SK-N-SH treated with all-trans-retinoic acid at 6 μM for 48 hours (cell line): ENCODE results near the gene ARHGAP11B.
"Not testable (repeated sequence)": the region's sequence is repeated elsewhere in the genome, so short reads cannot be mapped to it uniquely, and the experiment has no call there.

Experiments used
- CREB5 ChIP-seq: fragments of 250-450 bp; sonication (Bioruptor Pico); IDR thresholded peaks from 2 replicates; pipeline ENCODE4 v1.5.1; 2020; ENCODE audit warnings: low read depth, mild to moderate bottlenecking, moderate library complexity
- GLIS3 ChIP-seq: fragments of 250-450 bp; sonication (Bioruptor Pico); IDR thresholded peaks from 2 replicates; pipeline ENCODE4 v1.5.0; 2020; ENCODE audit warnings: mild to moderate bottlenecking, moderate library complexity
- ISL1 ChIP-seq: fragments of 250-450 bp; sonication (Bioruptor Pico); IDR thresholded peaks from 2 replicates; pipeline ENCODE4 v2.1.2; 2022; ENCODE audit warnings: mild to moderate bottlenecking, moderate library complexity
- PATZ1 ChIP-seq: fragments of 250-450 bp; sonication (Bioruptor Pico); IDR thresholded peaks from 2 replicates; pipeline ENCODE4 v1.8.0; 2020; ENCODE audit warnings: mild to moderate bottlenecking, moderate library complexity, borderline replicate concordance
- PPARA ChIP-seq: fragments of 250-450 bp; sonication (Bioruptor Pico); IDR thresholded peaks from 2 replicates; pipeline ENCODE4 v1.5.0; 2020; ENCODE audit warnings: mild to moderate bottlenecking, borderline replicate concordance
- RARB ChIP-seq: fragments of 250-450 bp; sonication (Bioruptor Pico); IDR thresholded peaks from 2 replicates; pipeline ENCODE4 v1.8.0; 2021; ENCODE audit warnings: mild to moderate bottlenecking, moderate library complexity
- ZFP3 ChIP-seq: fragments of 250-450 bp; sonication (Bioruptor Pico); IDR thresholded peaks from 2 replicates; pipeline ENCODE4 v1.5.0; 2020; ENCODE audit warnings: mild to moderate bottlenecking, moderate library complexity
- ZFP30 ChIP-seq: fragments of 450-650 bp; formaldehyde crosslinking; IDR thresholded peaks from 2 replicates; pipeline ENCODE4 v1.5.0; 2022; ENCODE audit warnings: mild to moderate bottlenecking, moderate library complexity
- ZNF70 ChIP-seq: fragments of 450-650 bp; formaldehyde crosslinking; IDR thresholded peaks from 2 replicates; pipeline ENCODE4 v1.5.0; 2020; ENCODE audit warnings: mild to moderate bottlenecking, moderate library complexity
- ZNF8 ChIP-seq: fragments of 450-650 bp; formaldehyde crosslinking; IDR thresholded peaks from 2 replicates; pipeline ENCODE4 v1.5.0; 2020; ENCODE audit warnings: mild to moderate bottlenecking, moderate library complexity

- not testable (repeated sequence) for TF ChIP-seq PPARA (CRISPR knock-in tag); ZFP3 (CRISPR knock-in tag); CREB5 (CRISPR knock-in tag); PATZ1; ZNF8 (CRISPR knock-in tag); RARB; ZFP30; GLIS3 (CRISPR knock-in tag); ISL1 (CRISPR knock-in tag); ZNF70 (CRISPR knock-in tag)
Measured at GRCh38 chr15:30669621-30670020, 43.7 kb downstream of the ARHGAP11B start.
